ENCODE results near the gene GMDS. TPM values are rescaled to one million over a fixed set of nuclear protein-coding genes. Genes with fewer than 3 reads are reported as not detected.
A peak's percentile ranks its signal among the peaks of the same experiment; 100 is the strongest.

The GMDS gene
- polyA plus RNA-seq, 1 experiment: 7.1 TPM

DNA sequence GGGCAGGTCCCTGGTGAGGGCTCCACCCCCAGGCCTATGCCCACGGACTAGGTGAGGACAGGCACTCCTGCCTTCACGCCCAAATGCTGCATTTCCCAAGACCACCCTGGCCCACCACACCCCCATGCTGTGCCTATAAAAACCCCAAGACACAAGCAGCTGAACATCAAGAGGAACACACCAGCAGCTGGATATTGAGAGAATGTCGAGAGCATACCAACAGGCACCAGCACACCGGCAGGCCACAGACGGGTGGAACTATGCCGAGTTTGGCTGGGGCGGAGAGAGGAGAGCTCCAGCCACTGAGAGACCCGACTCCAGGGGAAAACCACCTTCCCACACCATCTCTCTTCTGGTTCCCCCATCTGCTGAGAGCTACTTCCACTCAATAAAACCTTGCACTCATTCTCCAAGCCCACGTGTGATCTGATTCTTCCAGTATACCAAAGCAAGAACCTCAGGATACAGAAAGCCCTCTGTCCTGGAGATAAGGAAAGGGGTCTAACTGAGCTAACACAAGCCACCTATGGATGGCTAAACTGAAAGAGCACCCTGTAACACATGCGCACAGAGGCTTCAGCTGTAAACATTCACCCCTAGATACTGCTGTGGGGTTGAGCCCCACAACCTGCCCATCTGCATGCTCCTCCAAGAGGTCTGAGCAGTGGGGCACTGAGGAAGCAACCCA lies 319.5 kb downstream of the GMDS start:
- Histone ChIP-seq H3K27me3 (ENCODE audit: control insufficient read depth, insufficient read depth, low read length) (no peaks in the 10 kb centered on the region), H3K36me3 (ENCODE audit: control insufficient read depth, insufficient read depth, low read length) (no peaks in the 10 kb centered on the region), H3K4me3 (ENCODE audit: low read depth, low read length) (no peak overlapping the region)
- TF ChIP-seq, protein P1, sequence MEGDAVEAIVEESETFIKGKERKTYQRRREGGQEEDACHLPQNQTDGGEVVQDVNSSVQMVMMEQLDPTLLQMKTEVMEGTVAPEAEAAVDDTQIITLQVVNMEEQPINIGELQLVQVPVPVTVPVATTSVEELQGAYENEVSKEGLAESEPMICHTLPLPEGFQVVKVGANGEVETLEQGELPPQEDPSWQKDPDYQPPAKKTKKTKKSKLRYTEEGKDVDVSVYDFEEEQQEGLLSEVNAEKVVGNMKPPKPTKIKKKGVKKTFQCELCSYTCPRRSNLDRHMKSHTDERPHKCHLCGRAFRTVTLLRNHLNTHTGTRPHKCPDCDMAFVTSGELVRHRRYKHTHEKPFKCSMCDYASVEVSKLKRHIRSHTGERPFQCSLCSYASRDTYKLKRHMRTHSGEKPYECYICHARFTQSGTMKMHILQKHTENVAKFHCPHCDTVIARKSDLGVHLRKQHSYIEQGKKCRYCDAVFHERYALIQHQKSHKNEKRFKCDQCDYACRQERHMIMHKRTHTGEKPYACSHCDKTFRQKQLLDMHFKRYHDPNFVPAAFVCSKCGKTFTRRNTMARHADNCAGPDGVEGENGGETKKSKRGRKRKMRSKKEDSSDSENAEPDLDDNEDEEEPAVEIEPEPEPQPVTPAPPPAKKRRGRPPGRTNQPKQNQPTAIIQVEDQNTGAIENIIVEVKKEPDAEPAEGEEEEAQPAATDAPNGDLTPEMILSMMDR (IDR thresholded peaks at IDR 0.05; ENCODE audit: insufficient read depth, low read depth, low read length): no peak
- CTCF ChIA-PET: no interaction called here
- DNase-seq (ENCODE audit: low read depth): no peak
- POLR2A ChIA-PET: no interaction called here

DNA sequence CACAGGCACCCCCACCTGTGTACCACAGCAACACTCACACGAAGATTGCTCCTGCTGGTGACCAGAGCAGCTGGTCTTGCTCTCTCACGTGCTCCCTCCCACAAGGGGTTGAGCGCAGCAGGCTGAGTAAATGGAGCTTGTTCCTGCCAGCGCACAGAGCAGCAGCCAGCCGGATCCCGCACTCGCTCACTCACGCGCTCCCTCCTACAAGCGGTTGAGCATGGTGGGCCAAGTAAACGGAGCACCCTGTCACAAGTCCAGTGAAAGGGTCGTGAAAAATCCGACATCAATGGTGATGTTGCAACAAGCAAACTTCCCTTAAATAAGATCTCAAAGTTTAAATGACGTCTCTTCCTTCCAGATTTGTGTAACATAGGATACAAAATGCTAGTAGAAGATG lies 322.0 kb downstream of the GMDS start:
- H3K36me3 ChIP-seq (ENCODE audit: control insufficient read depth, insufficient read depth, low read length): no peaks in the 10 kb centered on the region
- TF ChIP-seq, protein P1 (IDR thresholded peaks at IDR 0.05; ENCODE audit: insufficient read depth, low read depth, low read length): no peak
- no peak overlapping the region for H3K4me3 ChIP-seq (ENCODE audit: low read depth, low read length)
- no peak for DNase-seq (ENCODE audit: low read depth)
- ChIA-PET CTCF (interaction anchor here (0.6 kb wide), 1 partner anchor 11 kb away, joined by 3 read pairs; no protein-coding TSS in a partner anchor), POLR2A (no interaction called here)
- H3K27me3 ChIP-seq (ENCODE audit: control insufficient read depth, insufficient read depth, low read length): no peaks in the 10 kb centered on the region

DNA sequence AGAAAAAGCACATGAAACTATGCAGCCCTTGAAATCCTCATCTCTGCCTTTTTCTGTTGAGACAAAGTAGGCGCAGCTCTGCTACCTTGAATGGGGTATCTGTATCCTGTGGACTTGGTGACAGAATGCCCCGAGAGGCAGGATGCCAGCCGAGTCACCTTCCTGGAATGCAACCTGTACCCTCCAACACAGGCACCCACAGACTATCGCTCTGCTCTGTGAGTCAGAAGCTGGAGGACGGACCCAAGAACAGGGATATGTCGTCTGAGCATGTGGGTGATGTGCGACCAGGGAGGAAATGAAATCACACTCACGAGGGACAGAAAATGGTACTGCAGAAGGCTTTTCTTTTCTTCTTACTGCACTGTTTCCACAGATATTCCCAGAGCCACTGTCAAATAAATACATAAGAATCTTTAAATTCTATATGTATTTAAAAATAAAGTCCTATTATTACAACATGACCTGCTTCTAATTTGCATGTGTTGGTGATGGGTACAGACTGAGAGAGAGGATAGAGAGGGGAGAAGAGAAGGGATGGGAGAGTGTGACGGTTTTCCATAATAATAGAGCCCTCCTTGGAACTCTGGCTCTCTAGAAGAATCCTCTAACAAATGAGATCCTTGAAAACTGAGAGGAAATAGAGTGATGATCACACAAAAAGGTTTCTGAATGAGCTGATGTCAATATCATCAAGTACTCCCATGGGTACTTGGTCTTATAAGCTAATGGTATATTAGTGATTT lies 327.6 kb downstream of the GMDS start:
- no peak for DNase-seq (ENCODE audit: low read depth)
- no peaks in the 10 kb centered on the region for H3K36me3 ChIP-seq (ENCODE audit: control insufficient read depth, insufficient read depth, low read length)
- no peak overlapping the region for H3K4me3 ChIP-seq (ENCODE audit: low read depth, low read length)
- H3K27me3 ChIP-seq (ENCODE audit: control insufficient read depth, insufficient read depth, low read length): no peaks in the 10 kb centered on the region
- ChIA-PET CTCF (no interaction called here), POLR2A (interaction anchor here (0.5 kb wide), 1 partner anchor 527 kb away, joined by 3 read pairs; no protein-coding TSS in a partner anchor)
- TF ChIP-seq, protein P1 (IDR thresholded peaks at IDR 0.05; ENCODE audit: insufficient read depth, low read depth, low read length): no peak

DNA sequence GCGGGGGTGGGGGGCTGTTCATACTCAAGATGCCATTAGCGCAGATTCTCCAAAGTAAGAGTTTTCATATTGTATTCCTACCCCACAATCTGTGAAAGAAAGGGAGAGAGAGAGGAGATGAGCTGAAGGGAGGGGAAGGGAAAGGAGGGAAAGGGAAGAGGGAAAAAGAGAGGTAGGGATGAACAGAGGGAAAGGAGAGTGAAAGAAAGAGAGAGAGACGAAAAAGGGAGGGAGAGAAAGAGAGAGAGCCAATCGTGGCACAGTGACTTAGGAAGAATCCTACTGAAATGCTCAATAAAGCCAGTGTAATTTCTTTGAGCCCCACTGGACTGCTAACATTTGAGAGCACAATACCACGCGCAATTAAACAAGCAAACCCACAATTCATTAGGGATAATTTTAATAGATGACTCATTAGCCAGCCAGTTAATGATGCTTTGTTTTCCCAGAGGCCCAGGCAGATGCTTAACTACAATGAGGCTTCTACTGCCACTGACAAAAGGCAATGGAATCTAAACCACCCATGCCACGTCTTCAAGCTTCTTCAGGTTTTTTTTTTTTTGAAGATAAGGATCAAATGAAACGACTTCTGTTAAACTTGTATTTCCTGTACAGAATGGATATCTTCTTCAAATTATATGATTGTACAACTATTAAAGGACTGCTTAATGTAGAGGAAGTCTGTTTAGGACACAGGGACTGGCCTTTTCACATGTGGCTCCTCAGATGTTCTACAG lies 328.9 kb downstream of the GMDS start:
- ChIA-PET POLR2A (interaction anchor here (0.6 kb wide), 1 partner anchor 302 kb away, joined by 3 read pairs; no protein-coding TSS in a partner anchor), CTCF (interaction anchor here (0.6 kb wide), 1 partner anchor 365 kb away, joined by 3 read pairs; no protein-coding TSS in a partner anchor)
- Histone ChIP-seq H3K27me3 (ENCODE audit: control insufficient read depth, insufficient read depth, low read length) (no peaks in the 10 kb centered on the region), H3K4me3 (ENCODE audit: low read depth, low read length) (no peak overlapping the region), H3K36me3 (ENCODE audit: control insufficient read depth, insufficient read depth, low read length) (no peaks in the 10 kb centered on the region)
- peak; percentile 69 for DNase-seq (ENCODE audit: low read depth)
- TF ChIP-seq, protein P1 (IDR thresholded peaks at IDR 0.05; ENCODE audit: insufficient read depth, low read depth, low read length): no peak

DNA sequence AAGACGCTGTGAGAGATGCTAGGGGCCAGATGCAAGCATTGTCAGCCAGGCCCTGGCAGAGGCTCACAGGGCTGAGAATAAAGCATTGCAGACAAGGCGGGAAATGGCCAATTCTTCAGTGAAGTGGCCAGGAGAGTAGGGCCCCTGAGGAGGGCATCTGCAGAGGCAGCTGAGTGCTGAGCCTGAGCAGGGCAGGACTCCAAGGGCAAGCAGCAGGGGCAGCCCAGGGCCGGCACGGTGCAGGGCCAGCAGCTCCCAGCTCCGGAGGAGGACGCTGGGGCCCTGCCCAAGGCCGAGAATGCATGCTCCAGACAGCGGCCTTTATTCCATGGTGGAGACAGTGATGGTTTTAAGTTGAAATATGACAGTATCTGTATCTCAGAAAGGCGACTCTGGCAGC lies 330.2 kb downstream of the GMDS start:
- H3K4me3 ChIP-seq (ENCODE audit: low read depth, low read length): no peak overlapping the region
- ChIA-PET POLR2A (no interaction called here), CTCF (interaction anchor here (0.6 kb wide), 1 partner anchor 983 kb away, joined by 3 read pairs; no protein-coding TSS in a partner anchor)
- TF ChIP-seq, protein P1 (IDR thresholded peaks at IDR 0.05; ENCODE audit: insufficient read depth, low read depth, low read length): no peak
- no peaks in the 10 kb centered on the region for H3K36me3 ChIP-seq (ENCODE audit: control insufficient read depth, insufficient read depth, low read length)
- H3K27me3 ChIP-seq (ENCODE audit: control insufficient read depth, insufficient read depth, low read length): no peaks in the 10 kb centered on the region
- no peak for DNase-seq (ENCODE audit: low read depth)

Data from BJ (cell line).